GM18951 (cell line): Measurements from ENCODE around the gene PARD3B.

ENCODE experiments used
- POLR2A ChIP-seq: IDR thresholded peaks from 4 replicates; pipeline ENCODE4 v1.6.1; 2011; ENCODE audit warnings: mild to moderate bottlenecking; ENCODE audit not compliant: insufficient read length, insufficient read depth; ENCODE audit errors: extremely low read depth
- in situ Hi-C: fragments of 300-500 bp; cut with MboI; formaldehyde crosslinking; loops from one replicate; pipeline ENCODE4 v1.12.0; 2022; ENCODE audit warnings: low sequenced_read_pairs, mixed read lengths, inconsistent platforms; ENCODE audit not compliant: unreplicated experiment

The PARD3B gene

GRCh38 chr2:205605638-205606304 is 1060.5 kb downstream of the PARD3B start:
- in situ Hi-C loops: no loop called here
- TF ChIP-seq POLR2A: no peak

GRCh38 chr2:205607146-205607545 is 1061.9 kb downstream of the PARD3B start:
- TF ChIP-seq POLR2A: no peak
- in situ Hi-C loops: no loop called here

GRCh38 chr2:205609113-205609512 is 1063.8 kb downstream of the PARD3B start:
- in situ Hi-C loops: no loop called here
- TF ChIP-seq POLR2A: no peak

- no peak for TF ChIP-seq POLR2A
- in situ Hi-C loops: no loop called here
Measured at GRCh38 chr2:205610437-205610836, 1065.2 kb downstream of the PARD3B start.

GRCh38 chr2:205612636-205613035 is 1067.4 kb downstream of the PARD3B start:
- in situ Hi-C loops: no loop called here

GRCh38 chr2:205613970-205614559 is 1068.8 kb downstream of the PARD3B start:
- no peak for TF ChIP-seq POLR2A
- in situ Hi-C loops: no loop called here

More at GRCh38 chr2:205612636-205613035, 1067.4 kb downstream of the PARD3B start:
- no peak for TF ChIP-seq POLR2A

GRCh38 chr2:205614965-205615364 is 1069.7 kb downstream of the PARD3B start:
- in situ Hi-C loops: no loop called here
- TF ChIP-seq POLR2A: no peak

- in situ Hi-C loops: no loop called here
- no peak for TF ChIP-seq POLR2A
Measured at GRCh38 chr2:205617905-205618304, 1072.6 kb downstream of the PARD3B start.

GRCh38 chr2:205619600-205619999 is 1074.3 kb downstream of the PARD3B start:
- TF ChIP-seq POLR2A: no peak
- in situ Hi-C loops: no loop called here

- in situ Hi-C loops: no loop called here
- no peak for TF ChIP-seq POLR2A
Measured at GRCh38 chr2:205627085-205627484, 1081.8 kb downstream of the PARD3B start.

- in situ Hi-C loops: no loop called here
Measured at GRCh38 chr2:205628422-205628821, 1083.1 kb downstream of the PARD3B start.

GRCh38 chr2:205629091-205629776 is 1084.0 kb downstream of the PARD3B start:
- in situ Hi-C loops: no loop called here

More at GRCh38 chr2:205628422-205628821, 1083.1 kb downstream of the PARD3B start:
- TF ChIP-seq POLR2A: no peak

GRCh38 chr2:205633994-205634393 is 1088.7 kb downstream of the PARD3B start:
- no peak for TF ChIP-seq POLR2A
- in situ Hi-C loops: no loop called here

More at GRCh38 chr2:205629091-205629776, 1084.0 kb downstream of the PARD3B start:
- TF ChIP-seq POLR2A: no peak
